ENCODE measurements around the gene KPNB1. TPM values are rescaled to one million over a fixed set of nuclear protein-coding genes. Genes with fewer than 3 reads are reported as not detected.

KPNB1 gene
- total and polyA plus RNA-seq, 2 of the 8 experiments (the other 6 are each of a cell fraction or from before 2014, with no cell fraction given) = 171 to 625 TPM

DNA sequence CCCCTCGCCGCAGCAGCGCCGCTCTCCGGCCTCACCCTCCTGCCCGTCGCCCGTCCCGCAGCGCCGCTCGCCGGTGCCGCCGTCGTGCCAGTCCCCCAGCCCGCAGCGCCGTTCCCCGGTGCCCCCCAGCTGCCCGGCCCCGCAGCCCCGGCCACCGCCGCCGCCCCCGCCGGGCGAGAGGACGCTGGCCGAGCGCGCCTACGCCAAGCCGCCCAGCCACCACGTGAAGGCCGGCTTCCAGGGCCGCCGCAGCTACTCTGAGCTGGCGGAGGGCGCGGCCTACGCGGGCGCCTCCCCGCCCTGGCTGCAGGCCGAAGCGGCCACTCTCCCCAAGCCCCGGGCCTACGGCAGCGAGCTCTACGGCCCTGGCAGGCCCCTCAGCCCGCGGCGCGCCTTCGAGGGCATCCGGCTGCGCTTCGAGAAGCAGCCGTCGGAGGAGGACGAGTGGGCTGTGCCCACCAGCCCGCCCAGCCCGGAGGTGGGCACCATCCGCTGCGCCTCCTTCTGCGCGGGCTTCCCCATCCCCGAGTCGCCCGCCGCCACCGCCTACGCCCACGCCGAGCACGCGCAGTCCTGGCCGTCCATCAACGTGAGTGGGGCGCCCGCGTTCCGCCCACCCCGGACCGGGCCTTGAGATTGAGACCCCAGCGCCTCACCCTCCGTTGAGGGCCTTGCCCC, 59.3 kb downstream of the KPNB1 start (continued):
- TF ChIP-seq SIN3A (conservative IDR thresholded peaks at IDR 0.05 in 1 of 2, IDR thresholded peaks at IDR 0.05 in 1 of 2; ENCODE audit: low read depth in 1 of 2, low read length in 2 of 2) = no peak
- no peak for TF ChIP-seq SP1 (IDR thresholded peaks at IDR 0.05; ENCODE audit: low read depth, low read length)
- no peak for TF ChIP-seq CBX8 (IDR thresholded peaks at IDR 0.05; ENCODE audit: borderline replicate concordance, low read depth, low read length)
- TF ChIP-seq, protein P1, sequence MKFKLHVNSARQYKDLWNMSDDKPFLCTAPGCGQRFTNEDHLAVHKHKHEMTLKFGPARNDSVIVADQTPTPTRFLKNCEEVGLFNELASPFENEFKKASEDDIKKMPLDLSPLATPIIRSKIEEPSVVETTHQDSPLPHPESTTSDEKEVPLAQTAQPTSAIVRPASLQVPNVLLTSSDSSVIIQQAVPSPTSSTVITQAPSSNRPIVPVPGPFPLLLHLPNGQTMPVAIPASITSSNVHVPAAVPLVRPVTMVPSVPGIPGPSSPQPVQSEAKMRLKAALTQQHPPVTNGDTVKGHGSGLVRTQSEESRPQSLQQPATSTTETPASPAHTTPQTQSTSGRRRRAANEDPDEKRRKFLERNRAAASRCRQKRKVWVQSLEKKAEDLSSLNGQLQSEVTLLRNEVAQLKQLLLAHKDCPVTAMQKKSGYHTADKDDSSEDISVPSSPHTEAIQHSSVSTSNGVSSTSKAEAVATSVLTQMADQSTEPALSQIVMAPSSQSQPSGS (IDR thresholded peaks at IDR 0.05; ENCODE audit: low read length) = no peak
- no peak for TF ChIP-seq BACH1 (IDR thresholded peaks at IDR 0.05; ENCODE audit: low read length)
